NCI-H2227 treated with DMSO at 0.1 percent for 48 hours (cell line): ENCODE data around the gene CNNM4.

ENCODE experiments used
- DNase-seq: peaks from one replicate; lab custom pipeline; 2025; lab: John Stamatoyannopoulos, UW

CNNM4 gene

DNA sequence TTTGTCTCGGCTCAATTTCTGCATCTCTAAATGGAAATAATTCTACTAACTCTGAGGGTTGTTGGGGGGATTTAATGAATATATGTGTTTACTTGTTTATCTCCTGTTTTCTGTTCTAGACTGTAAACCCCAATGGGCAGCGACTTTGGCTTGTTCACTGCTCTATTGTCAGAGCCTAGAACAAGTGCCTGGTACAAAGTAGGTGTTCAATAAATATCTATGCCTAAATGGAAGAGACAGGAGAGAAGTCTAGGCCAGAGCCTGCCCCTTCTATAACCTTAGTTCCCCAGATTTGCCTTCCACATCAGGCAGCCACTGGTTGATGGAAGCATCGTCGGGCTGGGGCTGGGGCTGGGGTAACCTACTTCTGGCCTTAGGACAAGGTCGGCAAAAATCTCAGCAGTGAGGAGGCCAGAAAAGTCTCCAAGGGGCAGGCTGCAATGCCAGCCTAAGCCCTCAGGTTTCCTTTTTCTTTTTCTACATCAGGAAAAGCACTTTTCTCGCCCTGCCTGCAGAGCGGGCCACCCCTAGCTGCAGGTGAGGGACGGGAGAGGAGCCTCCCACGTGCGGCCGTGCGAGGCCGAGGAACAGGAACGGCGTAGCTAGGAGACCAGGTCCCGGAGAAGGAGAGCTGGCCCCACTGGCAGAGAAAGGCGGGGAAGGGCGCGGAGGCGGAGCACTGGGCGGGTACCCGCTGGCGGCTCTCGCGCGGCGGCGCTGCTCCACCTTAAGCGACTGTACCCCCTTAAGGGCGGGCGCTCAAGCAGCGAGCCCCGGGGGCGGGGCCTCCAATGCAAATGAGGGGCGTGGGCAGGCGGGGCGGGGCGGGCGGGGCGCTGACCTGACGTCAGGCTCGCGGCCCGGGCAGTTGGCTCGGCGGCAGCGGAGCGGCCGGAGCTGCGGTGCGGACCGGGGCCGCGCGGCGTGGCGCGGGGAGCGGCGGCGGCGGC lies at the start of gene CNNM4:
Gene CNNM4, plus strand, starts transcription at position 867 of the 950 bp plus-strand sequence. CDS start 98 bp downstream, outside the sequence.
- DNase-seq, result peak; percentile 94

DNA sequence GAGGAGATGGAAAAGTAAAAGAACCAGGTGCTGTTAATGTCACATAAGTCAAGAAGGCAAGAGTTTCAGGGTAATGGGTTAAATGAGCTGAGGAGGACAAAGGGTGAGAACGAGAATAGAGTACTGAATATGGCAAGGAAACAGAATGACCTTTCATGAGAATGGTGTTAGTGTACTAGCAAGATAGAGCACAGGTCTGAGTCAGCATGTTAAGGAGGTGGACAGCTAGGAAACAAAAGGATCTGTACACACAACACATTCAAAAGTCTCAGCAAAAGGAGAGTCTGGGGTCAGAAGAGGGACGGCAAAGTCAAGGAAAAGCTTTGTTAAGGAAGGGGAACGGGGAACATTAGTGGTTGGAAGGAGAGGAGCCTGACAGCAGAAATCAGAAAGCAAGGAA lies 49.7 kb upstream of the CNNM4 start:
- no peak for DNase-seq

DNA sequence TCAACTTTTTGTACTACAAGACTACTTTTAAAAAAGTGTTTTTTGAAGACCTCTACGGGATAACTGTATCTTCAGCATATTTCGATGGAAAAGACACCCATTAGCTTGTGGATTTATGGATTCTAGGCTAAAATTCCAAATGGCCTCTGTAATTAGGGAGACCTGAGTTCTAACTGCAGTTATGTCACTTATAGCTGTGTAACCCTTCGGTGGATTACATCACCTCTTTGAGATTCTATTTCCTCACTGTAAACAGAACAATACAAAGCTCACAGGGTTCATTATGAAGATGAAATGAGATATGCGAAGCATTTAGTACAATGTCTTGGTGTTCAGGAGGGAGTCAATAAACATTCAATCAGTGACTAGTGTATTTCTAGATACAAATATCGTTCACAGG lies 45.0 kb upstream of the CNNM4 start:
- DNase-seq, result no peak

DNA sequence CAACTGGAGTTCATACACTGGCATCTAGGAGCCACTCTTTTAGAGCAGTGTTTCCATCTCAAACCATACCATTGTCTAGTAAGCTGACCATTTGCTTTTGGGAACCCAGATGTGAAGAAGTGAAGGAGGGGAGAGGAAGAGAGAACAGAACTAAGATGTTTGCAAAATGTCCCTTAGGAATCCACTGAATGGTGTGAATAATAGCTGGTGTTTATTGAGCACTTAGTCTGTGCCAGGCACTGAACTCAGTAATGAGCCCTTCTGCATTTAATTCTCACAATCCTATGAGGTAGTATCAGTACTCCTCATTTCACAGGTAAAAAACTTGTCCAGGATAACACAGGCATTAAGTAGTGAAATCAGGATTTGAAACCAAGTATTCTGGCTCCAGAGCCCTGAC lies 44.3 kb upstream of the CNNM4 start:
- DNase-seq, result no peak

DNA sequence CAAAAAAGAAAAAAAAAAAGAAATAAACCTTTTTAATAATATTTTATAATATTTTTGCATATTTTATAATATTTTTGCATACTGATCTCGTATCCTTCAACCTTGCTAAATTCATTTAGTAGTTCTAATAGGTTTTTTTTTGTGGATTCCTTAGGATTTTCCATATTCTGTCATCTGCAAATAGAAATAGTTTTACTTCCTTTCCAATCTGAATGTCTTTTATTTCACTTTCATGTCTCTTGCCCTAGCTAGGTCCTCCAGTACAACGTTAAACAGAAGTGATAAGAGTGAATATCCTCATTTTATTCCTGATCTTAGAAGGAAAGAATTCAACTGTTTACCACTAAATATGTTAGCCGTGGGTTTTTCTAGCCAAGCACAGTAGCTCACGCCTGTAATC lies 34.6 kb upstream of the CNNM4 start:
- DNase-seq, result no peak

DNA sequence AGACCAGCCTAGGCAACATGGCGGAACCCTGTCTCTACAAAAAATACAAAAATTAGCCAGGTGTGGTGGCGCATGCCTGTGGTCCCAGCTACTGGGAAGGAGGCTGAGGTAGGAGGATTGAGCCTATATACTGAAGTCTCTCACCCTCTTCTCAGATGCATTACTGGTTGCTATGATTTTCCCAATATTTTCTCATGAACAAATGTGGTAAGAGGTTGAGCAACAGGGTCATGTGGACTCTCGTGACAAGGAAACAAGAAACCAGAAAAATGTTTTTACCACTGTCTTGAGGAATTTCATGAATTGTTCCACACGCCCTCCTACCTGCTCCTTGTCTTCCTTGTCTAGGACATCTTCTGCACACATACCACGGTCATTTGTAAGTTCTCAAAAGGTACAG lies 33.3 kb upstream of the CNNM4 start:
- DNase-seq, result no peak

DNA sequence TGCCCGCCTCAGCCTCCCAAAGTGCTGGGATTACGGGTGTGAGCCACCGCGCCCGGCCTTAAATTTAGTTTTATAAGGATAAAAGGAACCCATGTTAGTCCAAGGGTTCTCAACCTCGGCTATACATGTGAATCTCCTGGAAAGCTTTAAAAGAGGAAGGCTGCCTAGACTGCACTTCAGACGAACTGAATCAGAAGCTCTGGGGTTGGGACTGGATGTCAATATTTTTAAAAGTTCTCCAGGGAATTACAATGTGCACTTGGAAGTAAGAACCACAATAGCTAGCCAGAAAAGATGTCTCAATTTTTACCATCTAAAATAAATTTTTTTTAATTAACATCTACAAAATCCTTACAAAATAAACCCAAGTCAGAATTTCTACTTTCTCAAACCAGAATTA lies 31.0 kb upstream of the CNNM4 start:
- no peak for DNase-seq

DNA sequence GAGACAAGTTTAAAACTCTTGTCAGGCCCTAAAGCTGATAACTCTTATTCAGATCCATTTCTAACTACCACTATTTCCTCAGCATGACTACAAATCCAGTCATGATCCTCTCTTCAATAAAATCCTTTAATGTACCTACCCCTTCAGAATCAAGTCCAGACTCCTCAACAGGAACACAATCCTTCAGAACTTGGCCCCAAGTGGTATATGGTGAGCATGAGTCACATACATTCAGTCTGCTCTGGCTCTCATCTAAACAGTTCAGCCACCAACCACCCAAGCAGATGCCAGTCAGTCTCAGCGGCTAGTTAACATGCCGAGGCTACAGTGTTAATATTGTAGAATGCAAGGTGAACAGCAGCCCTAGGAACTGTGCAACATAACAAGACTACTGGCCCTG lies 30.5 kb upstream of the CNNM4 start:
- no peak for DNase-seq

DNA sequence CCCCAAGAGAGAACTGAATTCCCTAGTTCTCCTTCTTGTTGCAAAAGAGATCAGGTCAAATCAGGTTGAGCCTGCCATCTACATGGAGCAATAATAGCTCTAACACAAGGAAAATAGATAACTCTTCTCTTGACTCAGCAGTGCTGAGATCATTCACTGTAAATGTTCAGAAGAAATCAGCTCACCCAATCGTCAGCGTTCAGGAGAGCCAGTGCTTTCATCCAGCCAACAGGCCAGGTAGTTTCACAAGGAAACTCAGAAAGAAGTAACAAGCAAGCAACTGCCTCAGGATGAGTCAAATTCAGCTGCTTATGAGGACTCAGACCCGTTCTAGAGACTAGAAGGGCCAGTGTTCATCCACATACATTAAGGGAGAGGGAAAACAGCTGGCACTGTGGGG lies 26.8 kb upstream of the CNNM4 start:
- DNase-seq, result no peak

DNA sequence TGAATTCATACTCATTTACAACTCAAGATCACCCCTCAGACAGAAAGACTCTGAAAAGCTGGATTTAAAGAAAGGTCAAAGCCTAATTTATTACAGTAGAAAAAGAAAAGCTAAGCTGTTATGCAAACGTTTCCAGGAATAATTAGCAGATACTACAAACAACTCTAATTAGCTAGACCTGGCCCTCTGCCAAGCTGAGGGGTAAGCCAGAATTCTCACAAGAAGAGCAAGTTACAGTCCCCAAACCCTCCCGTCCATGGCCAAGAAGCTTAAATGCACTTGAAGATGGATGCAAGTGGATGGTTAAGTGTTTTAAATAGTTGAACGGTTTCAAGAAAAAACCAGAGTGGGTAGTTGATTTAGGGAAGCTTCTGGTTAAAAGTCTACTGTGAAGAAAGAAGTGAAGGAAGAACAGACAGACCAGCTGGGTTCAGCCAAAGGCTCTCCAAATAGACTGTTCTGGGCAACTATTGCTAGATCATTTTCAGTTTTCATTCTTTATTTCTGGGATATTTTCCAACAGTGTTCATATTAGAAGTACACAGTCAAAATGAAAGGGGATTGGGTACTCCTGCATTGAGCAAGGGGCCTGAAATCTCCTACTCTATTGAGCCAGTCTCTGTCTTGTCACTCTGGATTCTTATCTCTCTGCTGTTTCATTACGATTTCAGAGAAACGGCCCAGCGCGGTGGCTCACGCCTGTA lies 25.7 kb upstream of the CNNM4 start:
- DNase-seq, result no peak

DNA sequence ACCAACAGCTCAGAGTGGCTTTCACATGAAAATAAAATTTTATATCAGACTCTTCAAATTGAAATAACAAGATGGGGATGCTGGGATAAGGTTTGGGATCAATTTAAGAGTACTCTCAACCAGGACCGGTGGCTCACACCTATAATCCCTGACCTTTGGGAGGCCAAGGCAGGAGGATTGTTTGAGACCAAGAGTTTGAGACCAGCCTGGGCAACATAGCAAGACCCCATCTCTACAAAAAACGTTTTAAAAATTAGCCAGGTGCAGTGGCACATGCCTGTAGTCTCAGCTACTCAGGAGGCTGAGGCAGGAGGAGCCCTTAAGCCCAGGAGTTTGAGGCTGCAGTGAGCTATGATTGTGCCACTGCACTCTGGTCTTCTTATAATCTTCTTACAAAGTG lies 23.5 kb upstream of the CNNM4 start:
- no peak for DNase-seq

DNA sequence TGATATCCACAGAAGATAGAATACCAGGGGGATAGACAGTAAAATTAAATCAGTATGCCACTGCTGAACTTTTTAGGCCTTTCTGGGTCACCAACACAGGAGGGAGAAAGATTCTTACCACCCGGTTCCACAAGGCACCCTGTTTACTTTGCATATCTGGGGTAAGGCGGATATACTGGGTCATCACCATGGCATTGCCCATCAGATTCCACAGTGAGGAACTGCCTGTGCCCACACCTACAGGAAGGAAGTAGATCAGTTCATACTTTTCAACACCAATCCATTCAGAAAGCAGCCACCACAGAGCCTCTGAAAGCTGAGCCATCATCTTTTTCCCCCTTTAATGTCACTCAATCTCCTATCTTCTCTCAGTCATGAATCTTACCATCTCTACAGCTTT lies 22.9 kb upstream of the CNNM4 start:
- no peak for DNase-seq

DNA sequence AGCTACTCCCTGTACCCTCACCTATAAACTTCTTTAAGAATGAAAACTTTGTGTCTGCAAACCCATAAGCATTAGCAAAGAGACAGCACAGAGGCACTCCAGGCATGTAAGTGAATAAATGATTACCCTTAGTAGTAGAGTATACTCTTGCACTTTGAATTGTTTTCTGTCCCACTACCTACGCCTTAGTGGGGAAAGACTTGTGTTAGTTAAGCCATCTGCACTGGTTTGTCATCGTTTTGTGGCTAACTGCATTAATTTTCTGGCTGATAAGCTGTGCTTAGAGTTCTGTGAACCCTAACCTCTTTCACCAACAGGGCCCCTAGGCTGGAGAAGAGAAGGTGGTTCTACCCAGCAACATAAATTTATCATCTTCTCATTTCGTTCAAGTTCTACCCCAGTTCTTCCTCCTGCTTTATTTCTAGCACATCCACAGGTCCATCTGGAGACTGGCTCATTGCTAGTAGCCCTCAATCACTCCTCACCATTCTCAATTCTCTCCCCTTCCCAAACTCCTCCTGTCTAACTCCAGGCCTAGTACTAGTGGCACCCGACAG lies 21.5 kb upstream of the CNNM4 start:
- no peak for DNase-seq

DNA sequence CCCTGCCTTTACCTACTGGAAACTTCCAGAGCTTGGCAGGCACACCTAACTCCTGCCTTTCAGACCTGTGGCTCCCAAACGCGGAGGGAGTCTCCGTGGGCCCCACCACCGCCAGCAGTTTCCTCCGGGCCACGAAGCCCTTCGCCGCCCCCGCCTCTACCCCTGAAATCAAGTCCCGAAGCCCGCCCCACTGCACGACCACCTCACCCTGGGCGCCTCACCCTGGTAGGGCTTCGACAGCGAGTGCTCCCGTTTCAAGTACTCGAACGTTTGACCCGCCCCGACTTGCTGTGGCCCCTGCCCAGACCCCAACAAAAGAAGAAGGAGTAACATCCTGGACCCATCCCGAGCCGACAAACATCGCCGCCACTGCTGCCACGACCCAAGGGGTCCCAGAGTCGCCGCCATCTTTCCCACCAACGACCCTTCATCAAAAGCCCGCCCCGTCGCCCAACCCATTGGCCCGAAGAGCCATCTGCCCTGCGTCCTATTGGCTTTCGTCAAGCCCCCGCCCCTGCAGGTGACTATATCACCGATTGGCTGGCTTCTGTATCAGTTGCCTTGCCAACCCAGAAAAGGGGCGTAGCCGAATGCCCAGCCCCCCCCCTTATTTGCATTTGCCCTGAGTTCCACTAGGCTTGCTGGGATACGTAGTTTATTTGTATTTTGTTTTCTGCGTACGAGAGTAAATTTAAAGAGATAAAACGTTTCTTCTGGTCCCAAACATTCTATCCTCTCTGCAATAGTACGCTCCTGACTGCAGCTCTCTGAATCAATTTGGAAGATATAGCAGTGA lies 20.9 kb upstream of the CNNM4 start, which contains the start of gene LMAN2L:
Gene LMAN2L, minus strand, starts transcription at position 432 of the 796 bp plus-strand sequence. Its CDS starts 24 bp downstream, at position 408.
- peak; percentile 97 for DNase-seq

DNA sequence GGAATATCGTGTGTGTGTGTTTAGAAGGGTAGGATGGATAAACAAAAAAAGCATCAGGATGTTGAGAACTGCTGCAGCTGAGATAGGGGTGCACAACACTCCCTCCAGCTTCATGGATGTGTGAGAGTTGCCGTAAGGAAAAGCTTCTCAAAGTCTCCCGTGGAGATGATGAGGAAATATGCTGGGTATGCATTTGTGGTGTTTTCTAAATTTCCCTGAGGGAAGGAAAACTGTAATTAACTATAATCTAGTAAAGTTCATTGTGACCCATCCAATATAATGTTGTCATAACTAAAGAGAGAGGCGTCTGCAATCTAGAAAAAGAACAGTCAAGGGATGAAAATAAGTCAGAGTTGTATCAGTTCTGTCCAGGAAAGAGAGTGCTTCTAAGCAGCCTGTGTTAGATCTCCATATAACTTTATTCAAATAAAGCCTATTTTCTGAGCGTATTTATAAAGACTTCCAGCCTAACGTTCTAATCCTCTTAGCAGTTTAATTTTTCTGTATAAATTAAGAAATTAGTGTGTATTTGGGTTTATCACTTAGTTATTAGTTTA lies 13.6 kb upstream of the CNNM4 start:
- peak; percentile 15 for DNase-seq

DNA sequence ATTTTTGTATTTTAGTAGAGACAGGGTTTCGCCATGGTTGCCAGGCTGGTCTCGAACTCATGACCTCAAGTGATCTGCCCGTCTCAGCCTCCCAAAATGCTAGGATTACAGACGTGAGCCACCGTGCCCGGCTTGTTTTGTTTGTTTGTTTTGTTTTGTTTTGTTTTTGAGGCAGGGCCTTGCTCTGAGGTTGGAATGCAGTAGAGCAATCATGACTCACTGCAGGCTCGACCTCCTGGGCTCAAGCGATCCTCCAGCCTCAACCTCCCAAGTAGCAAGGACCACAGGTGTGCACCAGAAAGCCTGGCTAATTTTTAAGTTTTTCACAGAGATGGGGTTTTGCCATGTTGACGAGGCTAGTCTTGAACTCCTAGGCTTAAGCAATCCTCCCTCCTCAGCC lies 8.9 kb upstream of the CNNM4 start:
- no peak for DNase-seq

DNA sequence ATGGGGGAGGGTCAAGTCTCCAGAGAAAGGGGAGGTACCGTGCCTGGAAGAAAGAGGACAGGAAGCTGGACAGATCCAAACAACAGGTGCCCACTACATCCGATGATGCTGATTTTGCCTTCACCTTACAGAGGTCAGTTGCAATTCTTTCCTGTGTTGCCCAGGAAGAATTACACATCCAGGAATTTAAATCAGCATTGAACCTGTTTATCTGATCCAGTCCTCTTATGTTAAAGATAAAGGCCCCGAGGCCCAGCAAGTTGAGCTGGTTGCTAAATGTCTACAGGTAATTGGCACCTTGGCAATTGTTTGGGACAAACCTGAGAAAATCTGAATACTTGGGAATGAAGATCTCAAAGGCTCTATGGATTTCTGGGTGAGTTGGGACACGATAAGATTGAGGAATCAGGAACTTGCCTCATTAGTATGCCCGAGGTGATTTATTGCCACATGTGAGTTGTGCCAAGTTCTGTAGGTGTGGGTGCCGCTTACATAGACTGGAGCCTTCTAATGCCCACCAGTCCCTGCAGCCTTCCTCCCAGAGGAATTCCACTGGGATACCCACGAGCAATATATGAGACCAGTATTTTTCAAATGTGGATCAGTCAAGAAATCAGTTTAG lies 6.9 kb upstream of the CNNM4 start:
- no peak for DNase-seq

DNA sequence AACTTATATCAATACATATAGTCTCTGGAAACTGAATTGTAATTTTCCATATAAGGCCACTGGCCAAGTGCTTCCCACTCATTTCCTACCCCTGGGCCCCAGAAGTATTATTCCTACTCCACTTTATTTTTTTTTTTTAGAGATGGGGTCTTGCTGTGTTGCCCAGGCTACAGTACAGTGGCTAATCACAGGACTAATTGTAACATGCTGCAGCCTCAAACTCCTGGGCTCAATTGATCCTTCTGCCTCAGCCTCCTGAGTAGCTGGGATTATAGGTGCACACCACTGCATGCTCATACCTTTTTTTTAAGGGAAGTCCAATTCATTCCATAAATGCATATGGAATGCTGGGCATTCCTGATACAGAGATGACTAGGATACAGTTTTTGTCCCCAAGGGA lies 6.4 kb upstream of the CNNM4 start:
- DNase-seq, result no peak

DNA sequence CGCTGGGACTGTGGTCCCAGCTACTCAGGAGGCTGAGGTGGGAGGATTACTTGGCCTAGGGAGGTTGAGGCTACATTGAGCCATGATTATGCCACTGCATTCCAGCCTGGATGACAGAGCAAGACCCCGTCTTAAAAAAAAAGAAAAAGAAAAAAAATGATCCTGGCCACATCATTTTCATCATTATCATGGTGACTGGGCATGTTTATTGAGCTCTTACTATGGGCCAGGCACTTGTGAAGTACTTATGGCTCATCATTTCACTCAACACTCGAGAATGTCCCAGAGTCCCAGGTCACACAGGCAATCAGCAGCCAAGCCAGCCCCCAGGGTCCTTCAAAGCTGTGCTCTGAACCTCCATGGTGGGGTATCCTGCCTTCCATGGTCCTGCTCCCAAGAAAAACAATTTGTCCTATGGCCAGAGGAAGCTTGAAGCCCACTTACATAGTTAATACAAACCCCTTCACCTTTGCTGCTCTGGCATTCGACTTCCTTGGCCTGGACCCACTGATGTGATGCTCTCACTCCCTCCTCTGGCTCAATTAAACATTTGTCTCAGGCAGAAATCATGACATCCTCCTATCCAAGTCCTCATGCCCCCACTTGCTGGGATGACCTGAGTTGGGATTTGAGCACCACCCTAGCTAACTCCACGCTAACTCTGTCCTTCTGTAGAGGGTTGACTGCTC lies 3.8 kb upstream of the CNNM4 start:
- DNase-seq, result no peak

DNA sequence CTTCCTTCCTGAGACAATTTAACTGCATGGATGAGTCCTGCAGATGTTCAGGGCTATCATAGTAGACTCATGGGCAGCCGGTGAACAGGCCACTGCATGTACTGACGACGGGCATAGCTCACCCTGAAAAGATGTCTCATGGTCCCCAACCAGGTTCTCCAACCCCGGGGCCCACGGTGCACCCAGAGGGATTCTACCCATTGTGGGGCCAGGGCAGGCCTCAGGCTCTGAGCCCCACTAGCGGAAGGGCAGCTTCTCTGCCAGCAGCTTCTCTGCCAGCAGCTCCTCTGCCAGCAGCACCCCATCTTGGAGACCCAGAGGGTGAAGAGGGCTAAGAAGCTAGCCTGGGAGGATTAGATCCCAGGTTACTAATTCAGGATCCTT lies 3.2 kb upstream of the CNNM4 start:
- no peak for DNase-seq

DNA sequence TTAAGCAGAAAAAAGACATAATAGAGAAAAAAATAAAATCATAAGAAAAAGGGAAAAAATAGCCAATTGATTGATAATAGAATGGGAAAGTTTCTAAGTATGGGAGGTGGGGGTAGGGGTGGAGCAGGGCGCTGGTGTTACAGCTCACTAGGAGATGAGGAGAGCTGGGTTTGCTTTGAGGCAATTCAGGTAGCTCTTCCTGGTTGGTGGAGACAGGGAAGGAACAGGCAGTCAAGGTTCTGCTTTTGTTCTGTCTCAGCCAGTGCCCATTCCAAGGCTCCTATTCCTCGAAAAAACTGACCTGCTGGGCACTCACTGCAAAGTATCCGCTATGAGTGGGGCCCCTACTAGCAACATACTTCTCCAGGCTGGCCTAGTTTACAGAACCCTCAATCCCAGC lies 1.7 kb upstream of the CNNM4 start:
- DNase-seq, result no peak
